Suprapubic skin (tissue), 4 donors: ENCODE data around the gene FCER1G. TPM values are rescaled to one million over a fixed set of nuclear protein-coding genes. Genes with fewer than 3 reads are reported as not detected.

Experiments used
- DNase-seq, 2 donors: peaks; one replicate each; pipeline ENCODE4 v3.0.0-alpha.2; 2019; ENCODE audit warnings: low spot score in 2 of 2
- H3K27ac ChIP-seq: fragments of 200-600 bp; sonication (generic); one replicate; pipeline ENCODE4 v1.5.1; 2019
- H3K27me3 ChIP-seq: fragments of 200-600 bp; sonication (generic); one replicate; pipeline ENCODE4 v1.5.1; 2019
- H3K36me3 ChIP-seq: fragments of 200-600 bp; sonication (generic); one replicate; pipeline ENCODE4 v1.5.1; 2019
- H3K4me1 ChIP-seq: fragments of 200-600 bp; sonication (generic); one replicate; pipeline ENCODE4 v1.5.1; 2019
- H3K4me3 ChIP-seq: fragments of 200-600 bp; sonication (generic); one replicate; pipeline ENCODE4 v1.5.1; 2019; ENCODE audit warnings: mild to moderate bottlenecking
- H3K9me3 ChIP-seq: fragments of 200-600 bp; sonication (generic); one replicate; pipeline ENCODE4 v1.5.1; 2019
- CTCF ChIP-seq, 2 donors: fragments of 200-600 bp in 1 of 2; fragments of 450-650 bp in 1 of 2; sonication (generic) in 1 of 2; IDR thresholded peaks; one replicate each; pipeline ENCODE4 v1.5.1; 2016 to 2019; ENCODE audit warnings: antibody characterized with exemption in 2 of 2, mild to moderate bottlenecking in 1 of 2, moderate library complexity in 1 of 2
- EP300 ChIP-seq: sonication (generic); formaldehyde crosslinking; IDR thresholded peaks from one replicate; pipeline ENCODE4 v1.6.1; 2017; ENCODE audit warnings: antibody characterized with exemption
- POLR2A ChIP-seq, 2 donors: fragments of 450-650 bp; IDR thresholded peaks; one replicate each; pipeline ENCODE4 v1.6.1; 2017; ENCODE audit warnings: antibody characterized with exemption in 2 of 2, mild to moderate bottlenecking in 2 of 2, moderate library complexity in 2 of 2
- POLR2AphosphoS5 ChIP-seq, 3 donors: sonication (generic); formaldehyde crosslinking; IDR thresholded peaks; one replicate each; pipeline ENCODE4 v1.6.1; 2017; ENCODE audit warnings: antibody characterized with exemption in 3 of 3
- WGBS: methylation state at CpG from one replicate; pipeline ENCODE4 v1.1.5; 2018; 5-methylcytosine and 5-hydroxymethylcytosine counted together
- total RNA-seq, 4 donors: library from RNA; depleted of rRNA; stranded (reverse); fragments of >200 nt; gene quantifications; one replicate each; pipeline ENCODE4 v1.1.0, GENCODE V29; 2016

FCER1G gene
- total RNA-seq, 4 donors from 2014 or later, result 2.3 to 12.6 (median 4.6) TPM; not detected in 1

- Histone ChIP-seq H3K27ac (no peak overlapping the region), H3K4me1 (no peaks in the 10 kb centered on the region), H3K36me3 (peaks cover 18% of the 10 kb centered on the region), H3K9me3 (no peaks in the 10 kb centered on the region), H3K27me3 (no peaks in the 10 kb centered on the region), H3K4me3 (peak overlapping the region; percentile 39)
- WGBS, result 67% methylated on average over 8 of the region's 8 CpGs
- TF ChIP-seq POLR2A (IDR thresholded peaks at IDR 0.05), result no peak
- no peak for TF ChIP-seq CTCF (IDR thresholded peaks at IDR 0.05)
- no peak for TF ChIP-seq EP300
- no peak for TF ChIP-seq POLR2AphosphoS5 (IDR thresholded peaks at IDR 0.05)
- DNase-seq, result no peak
Observed at GRCh38 chr1:161218301-161219077, 3.4 kb downstream of the FCER1G start.

GRCh38 chr1:161219078-161219892, 4.2 kb downstream of the FCER1G start:
- TF ChIP-seq POLR2AphosphoS5 (IDR thresholded peaks at IDR 0.05) (no peak), POLR2A (IDR thresholded peaks at IDR 0.05) (no peak), EP300 (no peak), CTCF (IDR thresholded peaks at IDR 0.05) (no peak)
- Histone ChIP-seq H3K4me1 (no peaks in the 10 kb centered on the region), H3K36me3 (peaks cover 10% of the 10 kb centered on the region), H3K27me3 (no peaks in the 10 kb centered on the region), H3K27ac (no peak overlapping the region), H3K4me3 (no peak overlapping the region), H3K9me3 (no peaks in the 10 kb centered on the region)
- 88% methylated on average over 5 of the region's 5 CpGs for WGBS
- no peak for DNase-seq

DNA sequence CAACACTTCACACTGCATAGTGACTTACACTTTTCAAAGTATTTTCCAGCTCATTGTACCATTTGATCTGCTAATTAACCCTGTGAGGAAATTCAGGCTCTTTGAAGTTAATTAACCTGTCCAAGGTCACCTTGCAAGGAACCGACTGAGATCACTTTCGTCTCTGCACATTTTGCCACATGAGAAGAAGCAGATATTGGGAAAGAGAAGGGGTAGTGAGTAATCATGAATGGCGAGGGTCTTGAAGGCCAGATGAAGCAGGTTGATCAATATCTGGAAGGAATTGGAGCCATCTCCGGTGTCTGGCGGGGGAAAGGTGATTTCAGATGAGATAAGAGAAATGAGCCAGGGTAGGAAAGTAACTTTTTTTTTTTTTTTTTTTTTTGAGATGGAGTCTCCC, 4.9 kb downstream of the FCER1G start:
- no peaks in the 10 kb centered on the region for H3K27me3 ChIP-seq
- H3K27ac ChIP-seq, result no peak overlapping the region
- peaks cover 1% of the 10 kb centered on the region for H3K4me1 ChIP-seq
- H3K9me3 ChIP-seq, result no peaks in the 10 kb centered on the region
- 81% methylated on average over 5 of the region's 5 CpGs for WGBS
- H3K36me3 ChIP-seq, result peaks cover 4% of the 10 kb centered on the region
- no peak overlapping the region for H3K4me3 ChIP-seq
- TF ChIP-seq CTCF (IDR thresholded peaks at IDR 0.05), result no peak
- no peak for TF ChIP-seq POLR2AphosphoS5 (IDR thresholded peaks at IDR 0.05)
- TF ChIP-seq EP300, result no peak
- no peak for TF ChIP-seq POLR2A (IDR thresholded peaks at IDR 0.05)
- DNase-seq, result no peak

GRCh38 chr1:161222175-161223019, 7.3 kb downstream of the FCER1G start:
- no peak for DNase-seq
- Histone ChIP-seq H3K27ac (no peak overlapping the region), H3K4me1 (peaks cover 19% of the 10 kb centered on the region), H3K27me3 (no peaks in the 10 kb centered on the region), H3K4me3 (no peak overlapping the region), H3K36me3 (no peaks in the 10 kb centered on the region), H3K9me3 (no peaks in the 10 kb centered on the region)
- TF ChIP-seq POLR2A (IDR thresholded peaks at IDR 0.05) (no peak), CTCF (IDR thresholded peaks at IDR 0.05) (no peak), POLR2AphosphoS5 (IDR thresholded peaks at IDR 0.05) (no peak), EP300 (no peak)
- WGBS, result 75% methylated on average over 6 of the region's 6 CpGs
